Measurements from ENCODE around the gene CTNND2. TPM values are rescaled to one million over a fixed set of nuclear protein-coding genes. Genes with fewer than 3 reads are reported as not detected.

The CTNND2 gene
- total and polyA plus RNA-seq, 9 of the 15 experiments (the other 6 are each of a cell fraction or from before 2014, with no cell fraction given), result 0.03 to 0.35 TPM; not detected in 7

GRCh38 chr5:11407556-11408145, 496.6 kb downstream of the CTNND2 start (continued):
- no peak for TF ChIP-seq GMEB1 (CRISPR knock-in tag; IDR thresholded peaks at IDR 0.05)

GRCh38 chr5:11400316-11400715, 503.9 kb downstream of the CTNND2 start:
- ChIA-PET CTCF (ENCODE audit: low intra/inter-chr PET ratio) (no interaction called here), POLR2A (no interaction called here)
- no peaks in the 10 kb centered on the region for H3K4me1 ChIP-seq (replicated peaks in 1 of 2; ENCODE audit: control insufficient read depth in 2 of 2, insufficient read depth in 2 of 2, low read length in 2 of 2)
- FAIRE-seq (no peak), ATAC-seq (no peak), DNase-seq (ENCODE audit: extremely low read depth in 1 of 4, low spot score in 3 of 4) (no peak)
- no peak overlapping the region for H3K4me2 ChIP-seq (ENCODE audit: insufficient read depth, low read length)
- intact Hi-C loops (cut with micrococcal nuclease) (no loop called here), in situ Hi-C loops (cut with MboI) (no loop called here)
- H3K27me3 ChIP-seq (ENCODE audit: control insufficient read depth in 2 of 2, insufficient read depth in 2 of 2, low read length in 2 of 2), result no peaks in the 10 kb centered on the region
- no peaks in the 10 kb centered on the region for H3K9me3 ChIP-seq (replicated peaks; ENCODE audit: control insufficient read depth, insufficient read depth, low read depth, low read length)
- no peaks in the 10 kb centered on the region for H3K36me3 ChIP-seq (ENCODE audit: control insufficient read depth, insufficient read depth, low read length)
- no peak overlapping the region for H3K9ac ChIP-seq (ENCODE audit: insufficient read depth in 1 of 2, low read depth in 2 of 2, low read length in 2 of 2)
- H4K20me1 ChIP-seq (replicated peaks; ENCODE audit: control insufficient read depth, insufficient read depth, low read length), result no peaks in the 10 kb centered on the region
- H3K9me1 ChIP-seq (ENCODE audit: control insufficient read depth, insufficient read depth, low read length), result no peaks in the 10 kb centered on the region
- H3K4me3 ChIP-seq, result no peak overlapping the region
- H3K79me2 ChIP-seq (ENCODE audit: control insufficient read depth, insufficient read depth, low read length), result no peaks in the 10 kb centered on the region
- no TSS peak for BruUV-seq (replicated peaks)
- no peak overlapping the region for H3K27ac ChIP-seq (ENCODE audit: extremely low read depth, low read depth, low read length)
- 2% methylated on average over 2 of the region's 2 CpGs for WGBS (ENCODE audit: insufficient coverage, low coverage, missing lambda C conversion rate)
- no peak overlapping the region for H2AFZ ChIP-seq (ENCODE audit: low read depth, low read length)
- TF ChIP-seq PHB2 (IDR thresholded peaks at IDR 0.05; ENCODE audit: low read depth) (no peak), ZFP36 (IDR thresholded peaks at IDR 0.05; ENCODE audit: low read depth, low read length, partially characterized antibody) (no peak), SMARCE1 (IDR thresholded peaks at IDR 0.05) (no peak), ZNF280A (IDR thresholded peaks at IDR 0.05; ENCODE audit: low read depth, partially characterized antibody) (no peak), RNF2 (IDR thresholded peaks at IDR 0.05) (no peak), NELFE (IDR thresholded peaks at IDR 0.05; ENCODE audit: insufficient read depth, insufficient read length) (no peak), BCLAF1 (IDR thresholded peaks at IDR 0.05; ENCODE audit: borderline replicate concordance in 1 of 2, control insufficient read depth in 1 of 2, low read depth in 2 of 2, low read length in 1 of 2) (no peak), USF1 (CRISPR knock-in tag; IDR thresholded peaks at IDR 0.05) (no peak), FOXK1 (CRISPR knock-in tag; IDR thresholded peaks at IDR 0.05; ENCODE audit: borderline replicate concordance) (no peak)

Measured in K562 (cell line).